HG03439 (cell line): Measurements from ENCODE around the gene ENOX1.

Experiments
- ATAC-seq: cut with Tn5 transposase; IDR thresholded peaks from one replicate; pipeline ENCODE4 v1.9.1; 2021; ENCODE audit warnings: mild to moderate bottlenecking, moderate library complexity; ENCODE audit not compliant: unreplicated experiment

Gene ENOX1

DNA sequence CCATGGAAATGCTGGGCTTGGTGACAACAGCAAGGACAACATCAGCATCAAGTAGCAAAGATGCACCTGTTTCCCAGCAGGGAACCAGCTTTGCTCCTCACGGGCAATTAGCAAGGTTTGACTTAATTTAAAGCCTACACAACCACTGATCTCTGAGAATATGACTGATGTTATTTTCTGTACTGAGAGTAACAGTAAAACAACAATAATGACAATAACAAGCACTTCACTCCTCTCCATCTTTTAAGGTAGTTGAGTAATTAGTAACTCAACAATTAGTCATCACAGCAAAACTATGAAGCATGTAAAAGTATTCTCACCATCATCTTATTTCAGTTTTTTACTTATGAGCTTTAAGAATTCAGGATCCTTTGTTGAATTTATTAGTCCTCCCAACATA, 37.3 kb downstream of the ENOX1 start:
- no peak for ATAC-seq

DNA sequence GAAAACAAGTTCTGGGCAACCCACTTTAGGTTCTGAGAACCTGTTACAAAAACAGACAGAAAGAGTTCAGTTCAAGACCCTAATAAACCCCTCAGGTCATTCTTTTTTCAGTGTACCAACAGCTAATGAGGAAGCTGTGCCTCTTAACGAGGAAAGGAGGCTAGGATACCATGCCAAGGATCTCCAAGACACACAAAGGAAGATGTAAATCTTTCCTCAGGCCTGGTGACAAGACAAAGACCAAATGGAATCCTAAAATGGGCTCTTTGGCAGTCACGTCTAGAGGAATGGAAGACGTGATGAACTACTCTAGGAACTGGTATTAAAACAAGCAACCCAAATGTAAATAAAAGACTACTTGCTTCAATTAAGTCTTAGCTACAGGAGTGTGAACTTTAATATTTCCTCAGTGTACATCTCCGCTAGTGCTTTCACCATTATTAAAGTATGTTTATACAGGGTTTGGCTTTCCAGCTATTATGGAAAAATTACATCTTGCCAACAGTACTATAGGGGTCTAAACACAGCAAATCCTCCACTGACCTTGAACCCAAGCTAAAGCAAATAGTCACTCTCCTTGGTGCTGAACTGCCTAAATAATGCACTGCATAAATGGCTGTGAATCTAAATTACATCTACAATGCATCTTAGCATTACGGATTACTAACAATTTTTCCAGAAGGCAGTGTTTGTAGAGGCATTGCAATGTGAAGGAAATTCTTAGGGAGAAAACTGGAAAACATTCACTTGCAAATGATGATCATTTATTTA, 42.3 kb downstream of the ENOX1 start:
- ATAC-seq = no peak

DNA sequence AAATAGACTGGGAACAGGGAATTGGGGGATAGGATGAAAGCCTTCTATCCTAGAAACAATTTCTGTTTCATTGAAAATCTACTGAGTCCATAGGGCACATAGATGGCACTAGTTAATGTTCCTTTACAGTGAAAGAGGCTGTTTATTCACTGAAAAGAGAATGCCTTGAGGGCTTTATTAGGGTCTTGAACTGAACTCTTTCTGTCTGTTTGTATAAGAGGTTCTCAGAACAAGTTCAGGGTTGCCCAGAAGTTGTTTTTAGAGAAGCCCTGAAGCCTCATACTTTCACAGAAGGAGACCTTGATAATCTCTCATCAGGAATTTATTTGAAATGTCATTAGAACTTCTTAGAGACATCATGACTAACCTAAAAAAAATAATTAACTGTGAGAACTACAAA, 43.9 kb downstream of the ENOX1 start:
- ATAC-seq = no peak

DNA sequence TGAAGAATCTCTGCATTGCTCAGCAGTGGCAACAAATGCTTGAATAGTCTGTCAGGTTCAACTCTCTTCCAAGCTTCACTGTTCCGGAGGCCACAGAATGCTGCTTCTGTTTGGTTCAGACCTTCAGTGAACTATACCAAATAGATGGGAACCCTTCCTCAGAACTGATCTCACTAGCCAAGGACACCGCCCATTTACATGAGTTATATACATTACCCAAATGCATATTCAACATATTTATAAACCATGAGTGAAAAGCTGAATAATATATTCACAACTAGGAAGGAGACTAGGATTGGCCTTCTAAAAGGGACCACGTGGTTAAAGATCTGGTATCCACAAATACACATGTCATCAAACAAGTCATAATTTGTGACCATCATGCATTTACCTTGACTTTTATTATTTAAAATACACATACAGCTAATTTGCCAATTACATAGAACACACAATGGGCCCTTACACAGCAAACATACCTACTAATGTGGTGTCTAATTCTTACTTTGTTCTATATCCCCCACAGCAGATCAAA, 49.3 kb downstream of the ENOX1 start:
- no peak for ATAC-seq

DNA sequence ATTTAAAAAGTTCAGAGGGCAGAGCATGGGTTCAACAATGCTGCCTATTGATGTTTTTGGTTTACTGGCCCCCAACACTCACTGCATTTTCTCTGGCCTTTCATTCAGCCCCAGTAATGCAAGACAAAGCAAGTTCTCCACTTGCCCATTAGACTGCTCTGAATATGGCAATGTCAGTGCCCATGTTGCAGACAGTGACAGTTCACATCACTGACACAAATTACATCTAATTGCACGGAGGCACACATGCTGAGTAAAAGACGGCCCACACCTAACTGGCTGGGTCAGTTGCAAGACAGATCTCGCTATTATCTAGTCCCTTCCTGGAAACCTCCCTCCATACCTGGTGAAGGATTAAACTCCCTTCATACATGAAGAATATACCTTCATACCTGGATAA, 54.0 kb downstream of the ENOX1 start:
- no peak for ATAC-seq

DNA sequence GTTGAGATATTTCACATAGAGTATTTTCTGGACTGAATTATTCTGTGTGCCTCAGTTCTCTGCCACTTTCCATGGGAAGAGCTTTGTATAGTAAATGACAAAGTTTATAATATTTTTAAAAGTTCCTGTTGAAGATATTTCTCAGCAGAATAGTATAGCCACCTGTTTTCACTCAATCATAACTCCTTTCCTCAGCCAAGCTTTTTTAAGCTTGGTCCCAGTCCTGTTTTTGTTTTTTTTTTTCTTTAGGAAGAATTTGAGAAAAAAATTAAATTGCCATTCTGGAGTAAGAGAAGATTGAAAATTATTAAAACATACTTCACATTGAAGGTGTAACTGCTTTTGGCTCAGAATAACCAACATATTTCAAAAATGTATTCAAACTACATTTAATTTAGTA, 55.5 kb downstream of the ENOX1 start:
- no peak for ATAC-seq

DNA sequence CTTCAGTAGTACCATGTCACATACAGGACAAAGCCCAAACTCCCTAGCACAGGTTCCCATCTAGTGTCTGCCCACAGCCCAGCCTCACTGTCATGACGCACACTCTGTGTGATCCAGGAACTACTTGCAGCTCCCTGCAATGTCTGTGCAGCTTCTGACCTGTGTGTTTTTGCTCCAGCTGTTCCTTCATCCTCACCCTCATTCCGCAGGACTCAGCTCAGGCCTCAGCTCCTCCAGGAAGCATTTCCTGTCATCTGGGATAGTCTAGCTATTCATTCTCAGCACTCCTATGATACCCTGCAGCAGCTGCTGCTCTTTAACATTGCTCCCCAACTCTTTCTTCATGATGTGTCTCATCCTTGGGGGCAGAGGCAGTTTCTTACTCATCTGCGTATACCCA, 56.1 kb downstream of the ENOX1 start:
- no peak for ATAC-seq

DNA sequence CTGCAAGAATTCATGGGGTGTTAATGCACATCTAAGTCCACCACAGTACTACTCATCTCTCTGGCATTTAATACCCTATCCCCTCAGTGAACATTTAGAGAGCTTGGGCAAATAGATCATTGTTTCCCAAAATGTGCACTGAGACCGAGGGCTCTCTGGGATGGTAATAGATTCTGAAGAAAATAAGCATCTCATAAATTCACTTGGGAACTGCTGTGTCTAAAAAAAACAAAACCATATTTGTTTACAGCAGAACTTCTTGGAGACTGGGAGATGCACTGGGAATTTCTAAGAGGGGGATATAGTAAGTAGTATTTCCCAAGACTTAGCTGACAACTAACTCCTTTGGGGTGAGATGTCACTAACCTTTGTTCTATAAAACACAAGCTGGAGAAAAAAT, 58.4 kb downstream of the ENOX1 start:
- ATAC-seq = no peak

DNA sequence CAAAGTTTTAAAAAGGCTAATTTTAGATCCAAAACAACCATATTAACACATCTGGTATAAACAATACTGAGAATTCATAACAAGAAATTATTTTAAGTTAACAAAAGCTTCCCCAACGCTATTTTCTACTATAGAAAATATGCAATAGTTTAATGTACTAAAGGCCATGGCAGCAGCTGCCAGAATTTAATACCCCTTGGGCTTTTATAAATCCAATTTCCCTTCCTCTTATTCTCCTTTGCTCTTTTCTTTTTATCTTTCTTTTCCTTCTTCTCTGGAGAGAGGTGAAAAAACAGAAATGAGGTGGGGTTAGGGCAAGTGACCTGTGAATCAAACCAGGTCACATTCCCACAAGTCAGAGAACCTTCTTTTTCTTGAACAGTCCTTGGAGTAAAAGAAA, 58.9 kb downstream of the ENOX1 start:
- ATAC-seq = no peak

DNA sequence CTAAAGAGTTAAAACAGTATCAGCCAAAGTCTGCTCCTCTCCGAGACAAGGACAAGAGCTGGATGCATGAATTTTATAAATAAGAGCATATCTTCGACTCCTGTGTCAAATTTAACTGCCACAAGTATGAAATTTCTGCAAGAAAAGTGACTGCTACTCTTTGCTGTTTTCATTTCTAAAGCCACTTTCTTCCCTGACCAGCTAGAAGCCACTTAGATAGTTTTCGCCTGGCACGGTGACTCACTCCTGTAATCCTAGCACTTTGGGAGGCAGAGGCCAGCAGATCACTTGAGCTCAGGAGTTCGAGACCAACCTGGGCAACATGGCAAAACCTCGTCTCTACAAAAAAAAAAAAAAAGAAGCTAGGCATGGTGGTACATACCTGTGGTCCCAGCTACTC, 61.3 kb downstream of the ENOX1 start:
- ATAC-seq = no peak

DNA sequence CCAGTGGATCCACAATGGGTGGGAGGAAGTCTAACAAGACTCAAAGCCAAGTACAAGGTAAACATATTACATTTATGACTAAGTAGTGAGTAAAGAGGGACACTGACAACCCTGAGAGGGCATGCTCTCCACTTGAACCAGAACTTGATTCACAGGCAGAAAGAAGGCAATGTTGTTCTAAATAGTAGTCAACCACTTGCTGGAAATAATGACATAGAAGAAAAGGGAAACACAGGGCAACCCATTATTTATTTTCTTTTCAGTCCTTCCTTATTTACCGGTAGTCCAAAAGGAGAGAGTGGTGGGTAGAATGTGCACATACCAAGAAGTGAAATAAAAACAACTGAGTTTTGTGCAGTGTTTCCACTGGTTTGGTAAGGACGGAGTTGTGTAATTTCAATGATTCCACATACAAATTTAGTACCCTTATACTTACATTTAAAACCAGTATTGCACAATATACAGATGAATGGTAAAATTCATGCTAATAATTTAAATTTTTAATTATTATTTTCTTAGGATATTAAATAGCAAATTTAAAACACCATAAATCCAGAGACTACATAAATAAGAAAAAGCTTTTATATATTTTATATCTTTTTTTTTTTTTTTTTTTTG, 65.9 kb downstream of the ENOX1 start:
- no peak for ATAC-seq

DNA sequence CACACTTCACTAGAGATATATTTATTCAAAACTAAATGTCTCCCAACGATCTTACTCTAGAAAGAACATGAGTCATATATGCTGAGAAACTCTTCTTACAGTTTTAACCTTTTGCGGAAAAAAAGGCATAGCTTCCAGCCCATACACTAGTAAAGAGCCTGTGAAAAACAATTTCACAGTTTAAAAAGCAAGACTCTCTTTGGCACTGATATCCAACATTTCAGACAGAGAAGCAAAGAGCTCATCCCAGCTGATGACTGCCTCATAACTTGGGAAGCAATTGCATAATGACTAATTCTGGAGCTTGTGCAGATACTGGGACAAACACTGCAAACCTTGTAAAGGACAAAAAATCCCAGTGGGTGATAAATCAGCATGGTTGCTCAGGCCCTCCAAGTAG, 88.0 kb downstream of the ENOX1 start:
- no peak for ATAC-seq

DNA sequence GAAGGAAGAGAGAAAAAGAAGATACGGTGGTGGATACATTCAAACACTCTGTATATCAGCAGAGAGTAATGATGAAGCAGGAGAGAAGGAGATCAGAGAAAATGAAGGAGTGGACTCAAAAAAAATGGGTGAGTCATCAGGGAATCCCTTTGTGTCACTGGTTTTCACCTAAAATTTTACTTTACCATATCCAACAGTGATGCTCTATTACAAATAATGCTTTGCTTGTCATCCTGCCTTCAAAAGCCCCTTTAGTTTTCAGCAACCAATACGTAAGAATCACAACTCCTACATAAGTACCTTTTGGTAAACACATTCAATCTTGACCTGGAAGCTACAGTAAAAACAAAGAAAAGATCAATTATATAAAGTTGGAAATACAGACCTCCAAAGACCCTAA, 88.8 kb downstream of the ENOX1 start:
- no peak for ATAC-seq

DNA sequence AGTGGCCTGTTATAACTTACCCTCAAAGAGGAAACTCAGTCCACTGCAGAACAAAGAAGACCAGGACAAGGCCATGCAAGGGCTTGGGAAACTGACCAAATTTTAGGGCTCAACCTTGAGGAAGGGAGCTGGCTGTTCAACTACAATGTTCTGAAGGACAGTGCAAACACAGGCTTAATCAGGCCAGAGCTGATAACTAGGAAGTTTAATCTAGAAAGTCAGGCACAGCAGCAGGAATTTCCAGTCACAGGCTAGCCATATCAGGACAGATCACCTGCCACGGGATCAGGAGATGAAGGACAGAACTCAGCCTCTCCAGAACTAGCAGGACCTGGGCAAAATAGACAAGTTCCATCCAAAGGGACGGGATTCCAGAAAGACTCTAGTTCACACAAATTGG, 89.4 kb downstream of the ENOX1 start:
- ATAC-seq = no peak

DNA sequence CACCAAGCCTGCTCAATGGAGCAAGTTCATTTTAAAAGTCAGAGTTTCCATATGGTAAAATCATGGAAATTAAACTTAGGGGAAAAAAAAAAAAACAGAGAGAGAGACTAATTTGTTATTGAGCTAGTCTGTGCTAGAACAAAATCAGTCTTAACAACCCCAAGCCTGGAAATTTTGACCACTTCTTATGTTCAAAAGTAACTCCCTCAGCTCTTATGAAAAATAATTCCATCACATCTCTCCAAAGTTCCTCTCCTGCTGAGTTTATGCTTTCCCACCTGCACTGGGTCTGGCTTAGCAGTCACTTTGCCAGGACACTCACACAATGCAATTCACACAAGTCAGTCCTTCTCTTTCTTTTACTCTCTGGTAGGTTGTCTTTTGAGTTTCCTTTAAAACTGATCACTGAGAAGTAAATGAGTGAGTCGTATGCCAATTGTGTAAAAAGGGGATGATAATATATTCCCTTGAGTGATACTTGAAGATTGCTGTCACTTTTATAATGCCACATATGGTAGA, 92.6 kb downstream of the ENOX1 start:
- ATAC-seq = no peak

DNA sequence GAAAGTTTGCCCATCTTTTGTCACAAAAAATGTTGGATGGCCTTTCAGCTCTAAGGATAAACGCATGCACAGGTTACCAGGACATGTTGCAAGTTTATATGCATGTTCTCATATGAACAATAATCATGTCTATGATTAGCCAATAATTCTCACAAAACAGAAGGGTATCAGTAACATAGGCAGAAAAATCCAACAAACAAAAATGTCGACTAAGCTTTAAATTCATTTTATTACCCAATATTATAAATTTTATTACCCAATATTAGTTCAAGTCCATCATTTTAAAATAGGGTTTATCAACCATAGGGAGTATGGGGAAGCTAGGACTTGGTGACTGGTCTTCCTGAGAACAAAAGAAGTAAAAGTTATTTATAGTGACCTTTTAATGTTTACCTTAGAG, 93.1 kb downstream of the ENOX1 start:
- ATAC-seq = no peak

DNA sequence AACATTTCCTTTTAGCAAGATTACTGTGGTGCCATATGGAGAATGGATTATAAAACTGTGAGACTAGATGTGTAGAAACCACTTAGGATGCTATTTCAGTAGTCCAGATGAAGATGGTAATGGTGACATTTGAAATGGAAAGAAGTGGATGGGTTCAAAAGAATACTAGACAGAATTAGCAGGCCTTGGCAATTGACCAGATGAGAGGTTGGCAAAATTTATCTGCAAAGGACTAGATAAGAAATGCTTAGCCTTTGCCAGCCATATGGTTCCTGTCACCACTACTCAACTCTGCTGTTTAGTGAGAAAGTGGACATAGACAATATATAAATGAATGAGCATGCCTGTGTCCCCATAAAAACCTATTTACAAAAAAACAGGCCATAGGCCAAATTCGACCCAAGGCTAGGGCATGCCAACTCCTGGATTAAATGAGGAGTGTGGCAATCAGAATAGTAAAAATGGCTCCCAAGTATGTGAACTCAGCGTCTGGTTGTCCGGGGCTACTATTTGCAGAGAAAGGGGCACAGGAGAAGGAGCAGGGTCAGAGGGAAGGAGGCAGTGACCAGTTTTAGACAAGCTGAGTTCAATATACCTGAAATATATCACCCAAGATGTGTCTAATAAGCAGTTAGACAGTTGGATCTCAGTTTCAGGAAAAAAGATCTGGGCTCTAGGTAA, 98.4 kb downstream of the ENOX1 start:
- no peak for ATAC-seq

DNA sequence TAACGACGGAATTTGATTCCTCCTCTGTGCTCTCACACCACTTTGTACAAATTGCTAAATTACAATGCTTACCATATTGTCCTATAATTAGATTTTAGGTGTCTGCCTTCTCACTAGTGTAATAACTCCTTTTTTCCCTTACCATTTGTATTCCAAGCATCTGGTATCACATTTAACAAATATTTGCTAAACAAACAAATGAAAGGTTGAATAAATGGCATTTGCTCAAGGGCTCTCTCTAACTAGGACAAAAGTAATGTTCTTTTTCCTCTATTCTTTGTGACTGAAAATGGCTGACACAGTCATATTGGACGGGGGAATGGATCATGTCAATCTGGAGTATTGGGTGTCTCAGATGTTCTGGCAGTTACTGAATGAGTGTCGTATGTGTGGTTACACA, 99.7 kb downstream of the ENOX1 start:
- ATAC-seq = no peak

DNA sequence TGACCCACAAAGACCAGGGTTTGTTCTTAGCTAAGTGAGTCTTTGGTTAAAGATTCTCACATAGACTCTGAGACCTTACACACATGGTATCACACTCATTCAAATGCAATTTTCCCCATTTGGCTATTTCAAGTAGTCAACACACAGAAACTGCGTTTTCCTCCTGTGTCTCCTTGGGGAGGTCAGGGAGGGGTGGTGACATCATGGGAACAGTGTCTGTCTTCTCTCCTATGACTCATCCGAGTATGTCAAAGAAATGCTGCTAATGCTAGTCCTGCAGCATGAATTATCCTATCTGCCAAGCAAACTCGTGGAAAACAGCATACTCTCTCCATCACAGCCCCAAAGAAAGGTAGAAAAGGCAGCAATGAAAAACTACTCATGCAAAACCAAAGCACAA, 100.2 kb downstream of the ENOX1 start:
- ATAC-seq = no peak

DNA sequence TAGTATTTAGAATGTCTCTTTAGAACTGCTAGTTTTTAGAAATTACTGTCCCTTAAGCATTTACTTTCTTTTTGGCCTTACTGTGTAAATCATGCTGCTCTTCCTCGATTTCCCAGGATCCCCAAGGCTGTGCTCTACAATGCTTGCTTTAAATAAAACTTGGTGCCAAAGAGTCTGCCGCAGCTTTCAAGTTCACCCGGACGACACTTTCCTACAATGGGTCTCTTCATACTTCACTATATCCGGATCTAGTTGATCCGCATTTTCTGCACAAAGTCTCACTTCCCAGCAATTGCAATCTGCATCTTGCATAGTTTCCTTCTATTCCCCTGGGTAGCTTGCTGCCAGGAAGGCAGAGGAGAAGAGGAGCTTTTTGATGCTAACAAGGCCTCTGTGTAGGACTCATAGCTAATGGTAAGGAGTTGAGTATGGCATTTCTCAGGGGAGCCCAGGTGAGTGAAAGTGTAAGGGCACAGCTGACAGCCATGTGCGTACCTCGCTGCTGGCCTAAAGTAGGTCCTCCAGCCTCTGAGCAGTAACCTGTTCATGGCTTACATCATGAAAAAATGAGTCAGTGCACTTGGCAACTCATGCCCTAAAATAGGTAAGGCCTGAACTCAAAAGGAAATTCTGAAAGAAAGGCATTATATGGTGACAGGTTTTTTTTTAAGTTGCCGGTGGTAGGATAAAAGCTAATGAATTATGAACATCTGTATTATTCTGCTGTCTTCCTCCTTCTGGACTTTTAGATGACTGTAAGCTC, 101.6 kb downstream of the ENOX1 start:
- no peak for ATAC-seq

DNA sequence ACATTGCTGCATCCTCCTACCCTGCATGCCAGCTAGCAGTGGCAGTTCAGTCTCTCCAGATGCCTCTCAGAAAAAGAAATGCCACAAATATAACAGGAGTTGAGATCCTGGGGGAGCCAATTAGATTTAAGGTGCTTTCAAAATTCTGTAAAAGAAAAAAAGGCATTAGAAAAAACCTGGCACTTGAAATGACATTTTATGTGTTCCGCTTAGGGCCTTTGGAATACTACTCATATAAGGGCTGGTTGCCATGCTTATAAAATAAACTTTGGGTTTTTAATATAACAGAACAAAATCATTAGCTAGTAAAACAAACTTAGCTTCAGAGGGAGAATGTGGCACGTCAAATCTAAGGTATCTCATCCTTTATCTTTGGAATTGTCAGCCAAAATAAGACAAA, 104.1 kb downstream of the ENOX1 start:
- no peak for ATAC-seq
